ENCODE results near the gene SYF2. TPM values are rescaled to one million over a fixed set of nuclear protein-coding genes. Genes with fewer than 3 reads are reported as not detected.

The SYF2 gene
- total and polyA plus RNA-seq, 2 of the 4 experiments (the other 2 are of a cell fraction) = 8.6 to 19.5 TPM

DNA sequence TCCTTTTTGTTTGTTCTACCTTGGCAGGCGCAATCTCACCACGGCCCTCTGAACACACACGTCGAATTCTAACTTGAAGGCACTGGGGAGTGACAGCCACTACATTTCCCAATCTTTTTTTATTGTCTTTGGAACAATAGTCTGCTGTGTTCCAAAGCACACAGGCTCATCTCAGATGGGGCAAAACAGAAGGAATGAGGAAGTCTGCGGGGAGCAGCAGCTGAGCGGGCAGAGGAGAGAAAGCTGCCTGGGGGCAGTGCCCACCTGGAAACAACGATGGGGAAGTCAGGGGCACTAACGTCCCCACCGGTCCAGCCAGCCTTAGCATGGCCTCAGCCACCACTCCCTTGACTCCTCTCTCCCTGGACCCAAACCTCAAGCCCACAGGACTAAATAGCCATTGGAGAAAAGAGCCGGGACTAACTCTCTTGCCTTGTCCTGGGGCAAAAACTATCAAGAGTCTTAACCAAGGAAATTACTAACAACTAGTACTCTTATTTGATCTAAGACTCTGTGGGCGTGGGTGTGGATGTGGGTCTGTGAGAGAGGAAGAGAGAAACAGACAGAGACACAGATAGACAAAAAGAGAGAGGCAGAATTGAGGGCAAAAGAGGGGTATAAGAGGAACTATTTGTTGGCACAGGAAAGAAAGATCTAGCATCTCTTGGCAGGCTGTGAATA is 34.2 kb downstream of the SYF2 start:
- Histone ChIP-seq H3K4me2 (ENCODE audit: low read depth, low read length) (no peak overlapping the region), H3K36me3 (ENCODE audit: control insufficient read depth, insufficient read depth, low read length) (no peaks in the 10 kb centered on the region), H3K27me3 (ENCODE audit: control insufficient read depth, insufficient read depth, low read length) (peaks cover 67% of the 10 kb centered on the region), H3K9me1 (ENCODE audit: insufficient read depth, low read length) (no peaks in the 10 kb centered on the region), H3K23ac (ENCODE audit: low read depth, low read length) (no peak overlapping the region), H3K14ac (replicated peaks; ENCODE audit: low read depth, low read length) (no peak overlapping the region), H3K9ac (ENCODE audit: low read depth, low read length) (no peak overlapping the region), H3K4me3 (ENCODE audit: insufficient read depth, low read depth, low read length) (no peak overlapping the region), H4K20me1 (ENCODE audit: insufficient read depth, low read length) (no peaks in the 10 kb centered on the region), H2BK15ac (ENCODE audit: low read depth, low read length) (no peak overlapping the region), H2AFZ (replicated peaks; ENCODE audit: low read length, poor library complexity) (no peak overlapping the region), H2BK5ac (ENCODE audit: low read depth, low read length, poor library complexity, severe bottlenecking) (no peak overlapping the region), H2BK20ac (ENCODE audit: low read depth, low read length) (no peak overlapping the region), H3K56ac (ENCODE audit: extremely low read depth, insufficient read depth, low read length) (no peak overlapping the region), H3K27ac (ENCODE audit: insufficient read depth, low read length) (no peak overlapping the region), H3K18ac (ENCODE audit: low read depth, low read length) (no peak overlapping the region), H3K4me1 (ENCODE audit: control insufficient read depth, insufficient read depth, low read length) (no peaks in the 10 kb centered on the region; the same call in 1 of the 2 replicates), H3K9me3 (ENCODE audit: control insufficient read depth, insufficient read depth, low read length) (no peaks in the 10 kb centered on the region), H2BK120ac (ENCODE audit: low read depth, low read length) (no peak overlapping the region), H4K5ac (ENCODE audit: low read depth, low read length) (no peak overlapping the region), H2AK5ac (ENCODE audit: low read depth, low read length) (no peak overlapping the region), H2AK9ac (replicated peaks; ENCODE audit: low read depth, low read length, poor library complexity) (peak overlapping the region; percentile 45), H3K79me1 (ENCODE audit: low read depth in 1 of 2, low read length in 2 of 2) (no peaks in the 10 kb centered on the region), H4K91ac (ENCODE audit: insufficient read depth, low read depth, low read length) (no peak overlapping the region), H3K4ac (ENCODE audit: low read depth, low read length) (no peak overlapping the region), H4K8ac (ENCODE audit: low read depth in 2 of 2, low read length in 2 of 2) (no peak overlapping the region)
- no peak for TF ChIP-seq CTCF (conservative IDR thresholded peaks at IDR 0.05; ENCODE audit: low read depth, low read length)
- no peak for TF ChIP-seq FOS (IDR thresholded peaks at IDR 0.05; ENCODE audit: low read depth, low read length)
- no peak for TF ChIP-seq MXI1 (IDR thresholded peaks at IDR 0.05; ENCODE audit: borderline replicate concordance, low read depth, low read length)
- no peak for TF ChIP-seq RAD21 (IDR thresholded peaks at IDR 0.05; ENCODE audit: low read length)
- TF ChIP-seq BHLHE40 (IDR thresholded peaks at IDR 0.05; ENCODE audit: low read depth, low read length) = no peak
- in situ Hi-C loops (cut with MboI; ENCODE audit: low sequenced_read_pairs) = no loop called here
- 60% methylated on average over 2 of the region's 11 CpGs; no CpG with 5 or more reads in 1 of the 2 experiments for WGBS, 2 experiments (ENCODE audit: extremely low coverage in 2 of 2, insufficient read length in 1 of 2)
- CTCF ChIA-PET = no interaction called here
- no TSS peak for BruUV-seq (replicated peaks)
- no peak for ATAC-seq (ENCODE audit: low read depth)
- POLR2A ChIA-PET (ENCODE audit: unreplicated experiment) = no interaction called here
- DNase-seq = no peak
- intact Hi-C loops (cut with micrococcal nuclease) = no loop called here
- dilution Hi-C loops (cut with HindIII; ENCODE audit: low sequenced_read_pairs, unreplicated experiment) = no loop called here
